GM23338 (cell line): ENCODE measurements around the gene KCNMB4. TPM values are rescaled to one million over a fixed set of nuclear protein-coding genes. Genes with fewer than 3 reads are reported as not detected.

ENCODE experiments used
- ATAC-seq: fragments of 200-7000 bp; cut with Tn5 transposase; 3 replicates; pipeline ENCODE4 v1.9.1; 2020
- DNase-seq: peaks from one replicate; pipeline ENCODE4 v3.0.0-alpha.2; 2015; ENCODE audit warnings: low spot score
- H2AFZ ChIP-seq: fragments of 200-600 bp; sonication (generic); 2 replicates; pipeline ENCODE4 v1.8.0; 2016; ENCODE audit warnings: antibody characterized with exemption, mild to moderate bottlenecking, moderate library complexity
- H3F3A ChIP-seq: fragments of 200-600 bp; sonication (generic); replicated peaks from 2 replicates; pipeline ENCODE4 v1.8.0; 2017; ENCODE audit warnings: antibody characterized with exemption, mixed run types, low read depth
- H3K27ac ChIP-seq: fragments of 200-600 bp; sonication (generic); 2 replicates; pipeline ENCODE4 v1.6.1; 2016; ENCODE audit warnings: low read depth
- H3K27me3 ChIP-seq: fragments of 200-600 bp; sonication (generic); 2 replicates; pipeline ENCODE4 v1.8.0; 2016; ENCODE audit warnings: mild to moderate bottlenecking, mixed run types, moderate library complexity; ENCODE audit not compliant: insufficient read depth
- H3K36me3 ChIP-seq: fragments of 200-600 bp; sonication (generic); 2 replicates; pipeline ENCODE4 v1.8.0; 2016; ENCODE audit warnings: mild to moderate bottlenecking; ENCODE audit not compliant: insufficient read depth
- H3K4me1 ChIP-seq: fragments of 200-600 bp; sonication (generic); 2 replicates; pipeline ENCODE4 v1.8.0; 2016; ENCODE audit warnings: mild to moderate bottlenecking, moderate library complexity; ENCODE audit not compliant: insufficient read depth
- H3K4me2 ChIP-seq: fragments of 200-600 bp; sonication (generic); 2 replicates; pipeline ENCODE4 v1.7.1; 2017; ENCODE audit warnings: mixed run types
- H3K4me3 ChIP-seq: fragments of 200-600 bp; sonication (generic); 2 replicates; pipeline ENCODE4 v1.6.1; 2016; ENCODE audit warnings: mixed run types
- H3K79me2 ChIP-seq: fragments of 200-600 bp; sonication (generic); replicated peaks from 2 replicates; pipeline ENCODE4 v1.8.0; 2017; ENCODE audit warnings: mild to moderate bottlenecking; ENCODE audit not compliant: insufficient read depth
- H3K9me2 ChIP-seq: fragments of 200-600 bp; sonication (generic); 2 replicates; pipeline ENCODE4 v1.8.0; 2017; ENCODE audit not compliant: insufficient read depth
- H4K20me1 ChIP-seq: fragments of 200-600 bp; sonication (generic); replicated peaks from 2 replicates; pipeline ENCODE4 v1.8.0; 2017; ENCODE audit warnings: mild to moderate bottlenecking; ENCODE audit not compliant: insufficient read depth
- H3K27ac Mint-ChIP-seq: 2 replicates; pipeline ENCODE4 v1.8.0; 2020; ENCODE audit warnings: inconsistent platforms, mild to moderate bottlenecking, moderate library complexity, mixed read lengths
- H3K27me3 Mint-ChIP-seq: 3 replicates; pipeline ENCODE4 v1.8.0; 2022; ENCODE audit warnings: low read depth, mild to moderate bottlenecking, moderate library complexity, mixed read lengths, inconsistent platforms; ENCODE audit not compliant: insufficient read depth, poor library complexity
- H3K36me3 Mint-ChIP-seq: 3 replicates; pipeline ENCODE4 v1.8.0; 2021; ENCODE audit warnings: low read depth, mild to moderate bottlenecking, inconsistent platforms, moderate library complexity, mixed read lengths
- H3K4me1 Mint-ChIP-seq: 3 replicates; pipeline ENCODE4 v1.8.0; 2020; ENCODE audit warnings: mild to moderate bottlenecking, inconsistent platforms, mixed read lengths
- H3K4me3 Mint-ChIP-seq: 3 replicates; pipeline ENCODE4 v1.8.0; 2021; ENCODE audit warnings: moderate library complexity, mild to moderate bottlenecking, inconsistent platforms, mixed read lengths
- H3K9me3 Mint-ChIP-seq: 3 replicates; pipeline ENCODE4 v1.8.0; 2020; ENCODE audit warnings: moderate library complexity, mild to moderate bottlenecking, inconsistent platforms, mixed read lengths
- CREB1 ChIP-seq: fragments of 250-450 bp; sonication (Bioruptor Pico); IDR thresholded peaks from 2 replicates; pipeline ENCODE4 v1.5.0; 2020; ENCODE audit warnings: low read depth, mild to moderate bottlenecking, moderate library complexity
- CTCF ChIP-seq, 2 experiments: fragments of 200-600 bp in 1 of 2; sonication (generic) in 1 of 2; conservative IDR thresholded peaks; 2 replicates each; pipeline versions ENCODE4 v1.5.1 to v1.6.1; 2016 to 2017; ENCODE audit warnings: antibody characterized with exemption in 2 of 2, low read depth in 2 of 2, mild to moderate bottlenecking in 2 of 2, moderate library complexity in 1 of 2
- EZH2 ChIP-seq: fragments of 200-600 bp; sonication (generic); IDR thresholded peaks from one replicate; pipeline ENCODE4 v1.8.0; 2017; ENCODE audit warnings: antibody characterized with exemption, mild to moderate bottlenecking, low read depth; ENCODE audit not compliant: unreplicated experiment
- EZH2phosphoT487 ChIP-seq: fragments of 200-600 bp; sonication (generic); IDR thresholded peaks from one replicate; pipeline ENCODE4 v1.8.1; 2018; ENCODE audit warnings: antibody characterized with exemption; ENCODE audit not compliant: unreplicated experiment
- JUNB ChIP-seq: IDR thresholded peaks from one replicate; pipeline ENCODE4 v1.6.1; 2016; ENCODE audit warnings: antibody characterized with exemption; ENCODE audit not compliant: unreplicated experiment
- NANOG ChIP-seq: IDR thresholded peaks from 2 replicates; pipeline ENCODE4 v1.6.1; 2016; ENCODE audit warnings: antibody characterized with exemption, borderline replicate concordance
- POLR2AphosphoS5 ChIP-seq: IDR thresholded peaks from 2 replicates; pipeline ENCODE4 v1.6.1; 2016; ENCODE audit warnings: antibody characterized with exemption, low read depth
- REST ChIP-seq: IDR thresholded peaks from one replicate; pipeline ENCODE4 v1.6.1; 2018; ENCODE audit warnings: antibody characterized with exemption; ENCODE audit not compliant: unreplicated experiment
- STAT1 ChIP-seq: IDR thresholded peaks from one replicate; pipeline ENCODE4 v1.6.1; 2016; ENCODE audit warnings: antibody characterized with exemption; ENCODE audit not compliant: unreplicated experiment
- ZNF114 ChIP-seq: fragments of 250-450 bp; sonication (Bioruptor Pico); IDR thresholded peaks from 2 replicates; pipeline ENCODE4 v1.5.0; 2020; ENCODE audit warnings: mild to moderate bottlenecking, moderate library complexity
- polyA plus RNA-seq: library from polyadenylated mRNA; unstranded; fragments of >200 nt; fragmentation: Nextera tagmentation; extraction: Ambion mirVana; gene quantifications from 2 replicates; pipeline ENCODE4 v1.2.1, GENCODE V29; 2016
- total RNA-seq: library from RNA; depleted of rRNA; stranded (reverse); fragments of >200 nt; shearing (Covaris generic); gene quantifications from 2 replicates; pipeline ENCODE4 v1.2.3, GENCODE V29; 2014
- TF ChIP-seq, protein P1 (sequence below): IDR thresholded peaks from 2 replicates; pipeline ENCODE4 v1.6.1; 2016; ENCODE audit warnings: antibody characterized with exemption

The KCNMB4 gene
- total and polyA plus RNA-seq, 2 experiments from 2014 or later = 9.4 to 14.7 TPM

GRCh38 chr12:70402597-70402996 is 36.5 kb downstream of the KCNMB4 start:
- TF ChIP-seq CTCF (conservative IDR thresholded peaks at IDR 0.05; ENCODE audit: low read depth in 2 of 2) (peak in 1 of 2 experiments; percentile 12; a peak in 1 of 4 replicates), EZH2phosphoT487 (no peak), STAT1 (no peak)
- ATAC-seq = no peak
- DNase-seq = peak; percentile 21
- Histone ChIP-seq H3K4me1 (no peaks in the 10 kb centered on the region), H4K20me1 (no peaks in the 10 kb centered on the region), H2AFZ (no peak overlapping the region), H3K27ac (no peak overlapping the region), H3K27me3 (no peaks in the 10 kb centered on the region), H3F3A (no peaks in the 10 kb centered on the region), H3K4me3 (no peak overlapping the region), H3K9me2 (0 out of 2 replicates have a peak, but pooled peaks cover 8% of the 10 kb centered on the region), H3K4me2 (no peak overlapping the region), H3K79me2 (no peaks in the 10 kb centered on the region), H3K36me3 (0 out of 2 replicates have a peak, but pooled peaks cover 12% of the 10 kb centered on the region)
- Mint-ChIP-seq H3K27ac (no peak overlapping the region), H3K9me3 (no peaks in the 10 kb centered on the region), H3K27me3 (no peaks in the 10 kb centered on the region), H3K36me3 (peaks cover 57% of the 10 kb centered on the region), H3K4me3 (no peak overlapping the region), H3K4me1 (no peaks in the 10 kb centered on the region)

GRCh38 chr12:70403826-70404225 is 37.7 kb downstream of the KCNMB4 start:
- ATAC-seq (no peak), DNase-seq (no peak)
- Mint-ChIP-seq H3K27me3 (no peaks in the 10 kb centered on the region), H3K27ac (no peak overlapping the region), H3K36me3 (peaks cover 57% of the 10 kb centered on the region), H3K9me3 (no peaks in the 10 kb centered on the region), H3K4me1 (no peaks in the 10 kb centered on the region), H3K4me3 (no peak overlapping the region)
- no peak overlapping the region for H3K27ac ChIP-seq
- no peak overlapping the region for H2AFZ ChIP-seq
- no peaks in the 10 kb centered on the region for H3F3A ChIP-seq
- no peaks in the 10 kb centered on the region for H3K27me3 ChIP-seq
- no peaks in the 10 kb centered on the region for H3K4me1 ChIP-seq
- no peak for TF ChIP-seq CREB1 (CRISPR knock-in tag)
- no peak for TF ChIP-seq ZNF114 (CRISPR knock-in tag)
- no peak for TF ChIP-seq REST
- TF ChIP-seq EZH2phosphoT487 = no peak
- TF ChIP-seq POLR2AphosphoS5 = no peak
- no peak for TF ChIP-seq JUNB
- no peak for TF ChIP-seq EZH2
- TF ChIP-seq STAT1 = no peak
- TF ChIP-seq, protein P1, sequence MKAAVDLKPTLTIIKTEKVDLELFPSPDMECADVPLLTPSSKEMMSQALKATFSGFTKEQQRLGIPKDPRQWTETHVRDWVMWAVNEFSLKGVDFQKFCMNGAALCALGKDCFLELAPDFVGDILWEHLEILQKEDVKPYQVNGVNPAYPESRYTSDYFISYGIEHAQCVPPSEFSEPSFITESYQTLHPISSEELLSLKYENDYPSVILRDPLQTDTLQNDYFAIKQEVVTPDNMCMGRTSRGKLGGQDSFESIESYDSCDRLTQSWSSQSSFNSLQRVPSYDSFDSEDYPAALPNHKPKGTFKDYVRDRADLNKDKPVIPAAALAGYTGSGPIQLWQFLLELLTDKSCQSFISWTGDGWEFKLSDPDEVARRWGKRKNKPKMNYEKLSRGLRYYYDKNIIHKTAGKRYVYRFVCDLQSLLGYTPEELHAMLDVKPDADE = no peak
- no peak for TF ChIP-seq NANOG
- H3K4me3 ChIP-seq = no peak overlapping the region
- H3K4me2 ChIP-seq = no peak overlapping the region
- 0 out of 2 replicates have a peak, but pooled peaks cover 8% of the 10 kb centered on the region for H3K9me2 ChIP-seq
- no peaks in the 10 kb centered on the region for H4K20me1 ChIP-seq
- 0 out of 2 replicates have a peak, but pooled peaks cover 12% of the 10 kb centered on the region for H3K36me3 ChIP-seq
- no peaks in the 10 kb centered on the region for H3K79me2 ChIP-seq
